Loucy (cell line): Measurements from ENCODE around the gene CENPU.
A peak's percentile ranks its signal among the peaks of the same experiment; 100 is the strongest.

ENCODE experiments used
- H2AFZ ChIP-seq: fragments of 200-600 bp; sonication (generic); 2 replicates; pipeline ENCODE4 v1.6.0; 2016; ENCODE audit warnings: antibody characterized with exemption, mild to moderate bottlenecking, low read length, moderate library complexity
- H3F3A ChIP-seq: fragments of 200-600 bp; 2 replicates; pipeline ENCODE4 v1.6.0; 2016; ENCODE audit warnings: antibody characterized with exemption, low read depth, mild to moderate bottlenecking
- H3K27me3 ChIP-seq: fragments of 200-600 bp; sonication (generic); 2 replicates; pipeline ENCODE4 v1.6.1; 2014; ENCODE audit warnings: low read length, mild to moderate bottlenecking; ENCODE audit not compliant: insufficient read depth, poor library complexity, severe bottlenecking
- H3K36me3 ChIP-seq: fragments of 200-600 bp; sonication (generic); 2 replicates; pipeline ENCODE4 v1.6.1; 2016; ENCODE audit warnings: low read length; ENCODE audit not compliant: insufficient read depth
- H3K4me1 ChIP-seq: fragments of 200-600 bp; sonication (generic); 2 replicates; pipeline ENCODE4 v1.5.1; 2014; ENCODE audit warnings: low read length, mild to moderate bottlenecking; ENCODE audit not compliant: insufficient read depth, poor library complexity, severe bottlenecking
- H3K4me2 ChIP-seq: fragments of 200-600 bp; sonication (generic); 2 replicates; pipeline ENCODE4 v1.6.0; 2014; ENCODE audit warnings: antibody characterized with exemption, low read length, low read depth, mild to moderate bottlenecking; ENCODE audit not compliant: poor library complexity, severe bottlenecking
- H3K4me3 ChIP-seq: fragments of 200-600 bp; sonication (generic); 2 replicates; pipeline ENCODE4 v1.5.1; 2014; ENCODE audit warnings: low read length, mild to moderate bottlenecking, mixed read lengths; ENCODE audit not compliant: poor library complexity, severe bottlenecking
- H3K79me2 ChIP-seq: fragments of 200-600 bp; sonication (generic); 2 replicates; pipeline ENCODE4 v1.6.1; 2014; ENCODE audit warnings: low read length; ENCODE audit not compliant: insufficient read depth
- H3K9ac ChIP-seq: fragments of 200-600 bp; sonication (generic); 2 replicates; pipeline ENCODE4 v1.6.0; 2014; ENCODE audit warnings: mild to moderate bottlenecking, low read depth, low read length, moderate library complexity; ENCODE audit not compliant: poor library complexity, severe bottlenecking
- H3K9me2 ChIP-seq: fragments of 200-600 bp; sonication (generic); replicated peaks from 2 replicates; pipeline ENCODE4 v1.6.1; 2016; ENCODE audit warnings: low read depth, low read length, mixed read lengths
- H3K9me3 ChIP-seq: fragments of 200-600 bp; sonication (generic); 2 replicates; pipeline ENCODE4 v1.6.1; 2014; ENCODE audit warnings: mild to moderate bottlenecking, antibody characterized with exemption, low read length, low read depth; ENCODE audit not compliant: insufficient read depth
- H4K20me1 ChIP-seq: fragments of 200-600 bp; sonication (generic); 2 replicates; pipeline ENCODE4 v1.6.0; 2014; ENCODE audit warnings: antibody characterized with exemption, low read length, mild to moderate bottlenecking; ENCODE audit not compliant: insufficient read depth, poor library complexity, severe bottlenecking
- CTCF ChIP-seq: fragments of 200-600 bp; sonication (generic); conservative IDR thresholded peaks from 2 replicates; pipeline ENCODE4 v1.5.1; 2014; ENCODE audit warnings: mild to moderate bottlenecking, antibody characterized with exemption, low read length
- EZH2phosphoT487 ChIP-seq: fragments of 200-600 bp; IDR thresholded peaks from 2 replicates; pipeline ENCODE4 v1.6.1; 2018; ENCODE audit warnings: antibody characterized with exemption, mild to moderate bottlenecking, moderate library complexity, borderline replicate concordance

CENPU gene

GRCh38 chr4:184734758-184735157 is 862 bp upstream of the CENPU start:
- H3K36me3 ChIP-seq = peaks cover 7% of the 10 kb centered on the region; the same call in 1 of the 2 replicates
- H4K20me1 ChIP-seq = peaks cover 33% of the 10 kb centered on the region
- peak overlapping the region; percentile 82 for H2AFZ ChIP-seq
- H3K9me3 ChIP-seq = no peaks in the 10 kb centered on the region
- H3K27me3 ChIP-seq = no peaks in the 10 kb centered on the region
- H3K79me2 ChIP-seq = peaks cover 41% of the 10 kb centered on the region
- H3K4me2 ChIP-seq = peak overlapping the region; percentile 77
- peak overlapping the region; percentile 76 for H3K4me3 ChIP-seq
- H3K9ac ChIP-seq = peak overlapping the region; percentile 71
- H3K4me1 ChIP-seq = peaks cover 37% of the 10 kb centered on the region
- no peaks in the 10 kb centered on the region for H3F3A ChIP-seq
- no peak for TF ChIP-seq EZH2phosphoT487
- no peak for TF ChIP-seq CTCF
- H3K9me2 ChIP-seq = no peaks in the 10 kb centered on the region

- peak overlapping the region; percentile 93 for H3K9ac ChIP-seq
- H3K9me2 ChIP-seq = no peaks in the 10 kb centered on the region
- peak overlapping the region; percentile 85 for H3K4me3 ChIP-seq
- peaks cover 67% of the 10 kb centered on the region for H3K79me2 ChIP-seq
- peaks cover 33% of the 10 kb centered on the region; the same call in 1 of the 2 replicates for H3K36me3 ChIP-seq
- TF ChIP-seq CTCF (no peak), EZH2phosphoT487 (no peak)
- H3K4me1 ChIP-seq = peaks cover 57% of the 10 kb centered on the region
- H3K27me3 ChIP-seq = no peaks in the 10 kb centered on the region
- H3F3A ChIP-seq = no peaks in the 10 kb centered on the region
- H2AFZ ChIP-seq = no peak overlapping the region
- H3K4me2 ChIP-seq = peak overlapping the region; percentile 97
- peaks cover 58% of the 10 kb centered on the region for H4K20me1 ChIP-seq
- H3K9me3 ChIP-seq = no peaks in the 10 kb centered on the region
Measured at GRCh38 chr4:184732126-184732525, 1.8 kb downstream of the CENPU start.

GRCh38 chr4:184731056-184731455 is 2.8 kb downstream of the CENPU start:
- Histone ChIP-seq H3K9me3 (no peaks in the 10 kb centered on the region), H3K4me2 (peak overlapping the region; percentile 97), H3K9me2 (no peaks in the 10 kb centered on the region), H3K9ac (peak overlapping the region; percentile 93), H3K4me1 (peaks cover 57% of the 10 kb centered on the region), H3F3A (no peaks in the 10 kb centered on the region), H2AFZ (no peak overlapping the region), H3K36me3 (peaks cover 41% of the 10 kb centered on the region; the same call in 1 of the 2 replicates), H3K79me2 (peaks cover 76% of the 10 kb centered on the region), H3K4me3 (peak overlapping the region; percentile 85), H3K27me3 (no peaks in the 10 kb centered on the region), H4K20me1 (peaks cover 59% of the 10 kb centered on the region)
- TF ChIP-seq CTCF (no peak), EZH2phosphoT487 (no peak)
